Thyroid gland (tissue), 4 donors: ENCODE data around the gene HRAS.

ENCODE experiments used
- POLR2A ChIP-seq, 2 donors: fragments of 450-650 bp; IDR thresholded peaks; one replicate each; pipeline ENCODE4 v1.6.1; 2017; ENCODE audit warnings: antibody characterized with exemption in 2 of 2, mild to moderate bottlenecking in 2 of 2, moderate library complexity in 1 of 2
- TF ChIP-seq, protein P1 (sequence below), 6 experiments: fragments of 200-600 bp in 3 of 6; fragments of 450-650 bp in 3 of 6; sonication (generic) in 3 of 6; IDR thresholded peaks; one replicate each; pipeline ENCODE4 v1.5.1; 2016 to 2019; ENCODE audit warnings: antibody characterized with exemption in 6 of 6, mild to moderate bottlenecking in 2 of 6, inconsistent platforms in 1 of 6, moderate library complexity in 1 of 6

DNA sequence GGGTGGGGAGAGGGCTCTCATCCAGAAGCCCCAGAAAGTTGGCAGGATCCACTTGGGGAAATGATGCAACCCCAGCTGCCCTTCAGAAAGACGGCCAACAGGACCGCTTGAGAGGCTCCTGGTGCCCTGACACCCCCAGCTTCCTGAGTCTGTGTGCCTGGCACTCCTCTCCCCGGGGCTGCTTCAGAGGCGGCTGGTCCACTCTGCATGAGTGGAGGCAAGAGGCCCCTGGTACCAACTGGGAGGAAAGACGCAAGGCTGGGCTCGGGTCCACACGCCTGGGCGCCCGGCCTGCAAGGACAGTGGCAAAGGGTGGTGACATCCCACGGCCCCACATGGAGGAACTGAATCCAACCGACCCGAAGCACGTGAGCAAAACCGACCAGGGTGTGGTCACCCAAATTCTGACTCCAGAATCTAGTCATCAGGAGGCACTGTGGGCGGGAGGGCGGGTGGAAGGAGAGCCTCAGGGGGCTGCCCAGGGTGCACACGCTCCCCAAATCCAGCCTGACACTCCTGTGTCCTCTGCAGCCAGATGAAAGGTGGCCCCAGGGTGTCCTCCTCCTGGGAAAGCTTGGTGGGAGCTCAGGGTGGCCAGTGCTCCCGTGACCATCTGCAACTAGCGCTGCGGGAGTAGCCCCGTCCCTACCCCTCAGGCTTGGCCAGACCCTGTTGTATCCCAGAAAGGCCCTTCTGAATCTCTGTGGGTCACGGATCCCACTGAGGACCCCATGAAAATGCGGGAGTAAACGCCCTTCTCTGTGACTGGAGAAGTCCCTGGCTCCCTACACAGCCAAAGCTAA lies 32.0 kb downstream of the HRAS start:
- TF ChIP-seq, protein P1, sequence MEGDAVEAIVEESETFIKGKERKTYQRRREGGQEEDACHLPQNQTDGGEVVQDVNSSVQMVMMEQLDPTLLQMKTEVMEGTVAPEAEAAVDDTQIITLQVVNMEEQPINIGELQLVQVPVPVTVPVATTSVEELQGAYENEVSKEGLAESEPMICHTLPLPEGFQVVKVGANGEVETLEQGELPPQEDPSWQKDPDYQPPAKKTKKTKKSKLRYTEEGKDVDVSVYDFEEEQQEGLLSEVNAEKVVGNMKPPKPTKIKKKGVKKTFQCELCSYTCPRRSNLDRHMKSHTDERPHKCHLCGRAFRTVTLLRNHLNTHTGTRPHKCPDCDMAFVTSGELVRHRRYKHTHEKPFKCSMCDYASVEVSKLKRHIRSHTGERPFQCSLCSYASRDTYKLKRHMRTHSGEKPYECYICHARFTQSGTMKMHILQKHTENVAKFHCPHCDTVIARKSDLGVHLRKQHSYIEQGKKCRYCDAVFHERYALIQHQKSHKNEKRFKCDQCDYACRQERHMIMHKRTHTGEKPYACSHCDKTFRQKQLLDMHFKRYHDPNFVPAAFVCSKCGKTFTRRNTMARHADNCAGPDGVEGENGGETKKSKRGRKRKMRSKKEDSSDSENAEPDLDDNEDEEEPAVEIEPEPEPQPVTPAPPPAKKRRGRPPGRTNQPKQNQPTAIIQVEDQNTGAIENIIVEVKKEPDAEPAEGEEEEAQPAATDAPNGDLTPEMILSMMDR (IDR thresholded peaks at IDR 0.05), result no peak
- no peak for TF ChIP-seq POLR2A (IDR thresholded peaks at IDR 0.05)
